GM12875 (cell line): ENCODE measurements around the gene KRABD2.
A peak's percentile ranks its signal among the peaks of the same experiment; 100 is the strongest.

ENCODE experiments used
- H3K4me3 ChIP-seq: one replicate; pipeline ENCODE4 v1.5.1; 2011; ENCODE audit warnings: low read depth, low read length, control low read depth
- CTCF ChIP-seq: IDR thresholded peaks from 2 replicates; pipeline ENCODE4 v1.5.1; 2011; ENCODE audit warnings: low read depth, mild to moderate bottlenecking, control low read depth, inconsistent platforms, low read length, moderate library complexity, borderline replicate concordance; ENCODE audit not compliant: insufficient read depth

KRABD2 gene

GRCh38 chr17:8376271-8377067, at the start of gene KRABD2:
Gene KRABD2, minus strand, starts transcription at chr17:8376704.
- peak within 1 kb of the TSS; percentile 80 for H3K4me3 ChIP-seq
- TF ChIP-seq CTCF = peak; percentile 81

- no peak overlapping the region for H3K4me3 ChIP-seq
- TF ChIP-seq CTCF = no peak
These were observed 45.1 kb upstream of the KRABD2 start for GRCh38 chr17:8421571-8421970.

GRCh38 chr17:8420041-8420934, 43.8 kb upstream of the KRABD2 start:
- no peak for TF ChIP-seq CTCF
- no peak overlapping the region for H3K4me3 ChIP-seq

- no peak for TF ChIP-seq CTCF
- H3K4me3 ChIP-seq = no peak overlapping the region
These were observed 42.8 kb upstream of the KRABD2 start for GRCh38 chr17:8419305-8419704.

- TF ChIP-seq CTCF = no peak
- no peak overlapping the region for H3K4me3 ChIP-seq
These were observed 42.0 kb upstream of the KRABD2 start for GRCh38 chr17:8418471-8418870.

- no peak for TF ChIP-seq CTCF
- H3K4me3 ChIP-seq = no peak overlapping the region
These were observed 41.3 kb upstream of the KRABD2 start for GRCh38 chr17:8417806-8418205.
